ENCODE measurements around the gene PDPK1. TPM values are rescaled to one million over a fixed set of nuclear protein-coding genes. Genes with fewer than 3 reads are reported as not detected.
"Not testable (repeated sequence)": the region's sequence is repeated elsewhere in the genome, so short reads cannot be mapped to it uniquely, and the experiment has no call there.

The PDPK1 gene
- total RNA-seq, 2 experiments from 2014 or later = 14.4 to 40.6 TPM

DNA sequence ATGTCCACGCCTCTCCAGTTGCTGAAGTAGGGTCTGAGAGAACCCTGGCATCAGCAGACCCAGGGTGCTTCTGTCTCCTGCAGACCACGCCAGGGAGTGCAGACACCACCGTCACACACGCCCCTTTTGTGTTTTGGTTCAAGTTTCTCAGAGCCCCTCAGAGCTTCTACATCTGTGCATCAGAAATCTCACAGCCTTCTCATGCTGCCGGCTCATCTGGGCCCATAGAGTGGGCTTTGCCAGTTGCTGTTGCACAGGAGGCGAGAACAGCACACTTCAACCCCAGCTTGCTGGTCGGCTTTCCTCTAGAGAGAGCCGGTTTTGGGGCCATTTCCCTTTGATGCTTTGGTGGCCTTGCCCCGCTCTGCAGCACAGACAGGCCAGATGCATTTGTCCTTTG is 60.9 kb downstream of the PDPK1 start:
- H2AFZ ChIP-seq (ENCODE audit: low read length) = no peak overlapping the region
- DNase-seq (ENCODE audit: low spot score) = no peak
- peaks cover 37% of the 10 kb centered on the region for H3K36me3 ChIP-seq (ENCODE audit: insufficient read depth, low read length)
- H3K9me3 ChIP-seq (ENCODE audit: low read length) = no peaks in the 10 kb centered on the region
- H3K9me2 ChIP-seq (ENCODE audit: insufficient read depth, low read length) = no peaks in the 10 kb centered on the region
- peaks cover 3% of the 10 kb centered on the region; the same call in 1 of the 2 replicates for H3K79me2 ChIP-seq (ENCODE audit: insufficient read depth, low read depth, low read length)
- H3K4me3 ChIP-seq (ENCODE audit: low read depth, low read length, poor library complexity, severe bottlenecking) = no peak overlapping the region
- H4K20me1 ChIP-seq (ENCODE audit: insufficient read depth, low read length) = no peaks in the 10 kb centered on the region
- ChIA-PET POLR2A (no interaction called here), CTCF (ENCODE audit: unreplicated experiment) (no interaction called here)
- TF ChIP-seq CTCF (conservative IDR thresholded peaks at IDR 0.05; ENCODE audit: low read length) = no peak
- no peak for TF ChIP-seq EZH2phosphoT487 (IDR thresholded peaks at IDR 0.05; ENCODE audit: borderline replicate concordance, low read depth, low read length)
- intact Hi-C loops (cut with micrococcal nuclease; ENCODE audit: unreplicated experiment) = no loop called here
- H3K4me1 ChIP-seq (ENCODE audit: insufficient read depth, low read length, poor library complexity, severe bottlenecking) = peaks cover 4% of the 10 kb centered on the region
- no TSS peak for BruUV-seq (replicated peaks)
- H3K27ac ChIP-seq (ENCODE audit: low read depth, low read length, poor library complexity, severe bottlenecking) = no peak overlapping the region
- no peak overlapping the region for H3K4me2 ChIP-seq (ENCODE audit: low read length)

DNA sequence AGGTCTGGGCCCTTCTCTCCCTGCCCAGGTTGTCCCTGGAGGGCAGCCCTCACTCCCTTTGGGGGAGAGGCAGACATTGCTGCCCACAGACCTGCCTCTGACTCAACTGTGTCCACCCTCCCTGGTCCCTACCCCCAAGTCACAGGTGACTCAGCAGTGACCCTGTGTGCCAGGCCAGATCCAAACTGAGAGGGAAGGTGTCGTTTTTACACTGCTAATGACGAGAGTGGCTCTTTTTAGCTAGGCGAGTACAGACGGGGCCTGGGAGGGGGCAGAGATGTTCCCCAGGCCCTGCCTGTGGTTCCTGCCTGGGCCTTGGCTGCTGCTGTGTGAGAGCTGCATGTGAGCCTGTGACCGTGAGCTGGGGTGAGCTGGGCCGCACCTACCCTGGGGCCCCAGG is 61.3 kb downstream of the PDPK1 start:
- H3K9me3 ChIP-seq (ENCODE audit: low read length); H3K4me2 ChIP-seq (ENCODE audit: low read length); DNase-seq (ENCODE audit: low spot score); POLR2A ChIA-PET; H3K4me3 ChIP-seq (ENCODE audit: low read depth, low read length, poor library complexity, severe bottlenecking); H3K9me2 ChIP-seq (ENCODE audit: insufficient read depth, low read length); H3K27ac ChIP-seq (ENCODE audit: low read depth, low read length, poor library complexity, severe bottlenecking); H4K20me1 ChIP-seq (ENCODE audit: insufficient read depth, low read length); intact Hi-C loops (cut with micrococcal nuclease; ENCODE audit: unreplicated experiment); BruUV-seq (replicated peaks); H3K79me2 ChIP-seq (ENCODE audit: insufficient read depth, low read depth, low read length); H3K4me1 ChIP-seq (ENCODE audit: insufficient read depth, low read length, poor library complexity, severe bottlenecking); H2AFZ ChIP-seq (ENCODE audit: low read length); CTCF ChIA-PET (ENCODE audit: unreplicated experiment): not testable (repeated sequence)
- H3K36me3 ChIP-seq (ENCODE audit: insufficient read depth, low read length) = peaks cover 37% of the 10 kb centered on the region

GRCh38 chr16:2599785-2600184 is 62.0 kb downstream of the PDPK1 start:
- H3K27ac ChIP-seq (ENCODE audit: low read depth, low read length, poor library complexity, severe bottlenecking); H3K9me2 ChIP-seq (ENCODE audit: insufficient read depth, low read length); CTCF ChIA-PET (ENCODE audit: unreplicated experiment); H3K4me3 ChIP-seq (ENCODE audit: low read depth, low read length, poor library complexity, severe bottlenecking); H3K79me2 ChIP-seq (ENCODE audit: insufficient read depth, low read depth, low read length); intact Hi-C loops (cut with micrococcal nuclease; ENCODE audit: unreplicated experiment); H3K9me3 ChIP-seq (ENCODE audit: low read length); DNase-seq (ENCODE audit: low spot score); H3K4me2 ChIP-seq (ENCODE audit: low read length); H4K20me1 ChIP-seq (ENCODE audit: insufficient read depth, low read length); H3K4me1 ChIP-seq (ENCODE audit: insufficient read depth, low read length, poor library complexity, severe bottlenecking); POLR2A ChIA-PET; H2AFZ ChIP-seq (ENCODE audit: low read length); BruUV-seq (replicated peaks): not testable (repeated sequence)
- H3K36me3 ChIP-seq (ENCODE audit: insufficient read depth, low read length) = peaks cover 37% of the 10 kb centered on the region

DNA sequence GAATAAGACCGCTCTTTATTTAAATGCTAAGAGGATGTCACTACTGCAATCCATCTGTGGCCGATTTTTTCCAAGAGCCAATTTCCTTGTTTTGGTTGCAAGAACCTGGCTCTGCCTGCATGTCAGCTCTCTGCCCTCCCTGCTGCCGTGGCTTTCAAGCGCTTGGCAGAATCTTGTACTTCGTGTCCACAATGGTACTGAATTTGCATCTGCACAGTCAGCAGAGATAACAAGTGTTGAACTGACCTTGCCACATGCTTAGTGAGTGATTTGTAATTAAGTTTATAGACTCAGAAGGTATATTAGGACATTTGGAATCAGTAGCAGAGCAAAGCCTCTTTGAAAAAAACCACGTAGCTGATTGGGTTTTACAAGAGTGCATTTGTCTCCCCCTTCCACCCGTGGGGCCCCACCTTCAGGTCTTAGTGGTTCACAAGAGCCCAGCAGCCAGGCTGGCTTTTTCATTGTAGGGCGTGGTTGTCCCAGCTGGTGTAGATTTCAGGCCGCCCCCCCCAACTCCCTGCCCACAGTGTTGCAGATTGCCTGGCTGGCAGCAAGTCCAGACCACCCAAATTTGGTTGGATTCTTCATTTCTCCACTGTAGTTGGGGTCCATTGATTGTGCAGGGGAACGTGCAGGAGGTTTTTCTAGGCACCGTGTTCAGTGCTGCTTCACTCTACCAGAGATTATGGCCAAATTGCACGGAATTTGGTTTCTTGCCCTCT is 63.6 kb downstream of the PDPK1 start:
- H3K27ac ChIP-seq (ENCODE audit: low read depth, low read length, poor library complexity, severe bottlenecking); CTCF ChIA-PET (ENCODE audit: unreplicated experiment); H4K20me1 ChIP-seq (ENCODE audit: insufficient read depth, low read length); H2AFZ ChIP-seq (ENCODE audit: low read length); POLR2A ChIA-PET; H3K79me2 ChIP-seq (ENCODE audit: insufficient read depth, low read depth, low read length); H3K9me3 ChIP-seq (ENCODE audit: low read length); DNase-seq (ENCODE audit: low spot score); intact Hi-C loops (cut with micrococcal nuclease; ENCODE audit: unreplicated experiment); H3K4me3 ChIP-seq (ENCODE audit: low read depth, low read length, poor library complexity, severe bottlenecking); H3K4me1 ChIP-seq (ENCODE audit: insufficient read depth, low read length, poor library complexity, severe bottlenecking); H3K9me2 ChIP-seq (ENCODE audit: insufficient read depth, low read length); H3K4me2 ChIP-seq (ENCODE audit: low read length); BruUV-seq (replicated peaks): not testable (repeated sequence)
- H3K36me3 ChIP-seq (ENCODE audit: insufficient read depth, low read length) = peaks cover 29% of the 10 kb centered on the region

DNA sequence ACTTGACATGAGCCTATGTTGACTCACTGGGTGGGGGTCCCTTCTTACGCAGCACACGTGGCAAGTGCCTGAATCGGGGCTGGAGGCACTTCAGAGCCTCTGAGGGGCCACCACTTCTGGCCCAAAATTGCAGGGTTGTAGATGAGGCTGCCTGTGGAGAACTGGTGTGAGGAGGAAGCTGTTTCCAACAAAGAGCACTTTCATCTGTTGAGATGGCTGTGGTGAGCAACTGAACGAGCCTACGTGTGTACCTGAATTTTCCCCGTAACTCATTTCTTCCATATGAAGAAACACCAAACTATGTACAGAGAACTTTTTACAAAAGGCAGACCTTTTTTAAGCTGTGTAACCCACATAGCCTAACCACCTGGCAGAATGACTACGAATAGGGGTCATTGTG is 64.4 kb downstream of the PDPK1 start:
- H3K79me2 ChIP-seq (ENCODE audit: insufficient read depth, low read depth, low read length); intact Hi-C loops (cut with micrococcal nuclease; ENCODE audit: unreplicated experiment); DNase-seq (ENCODE audit: low spot score); POLR2A ChIA-PET; CTCF ChIA-PET (ENCODE audit: unreplicated experiment); H3K4me3 ChIP-seq (ENCODE audit: low read depth, low read length, poor library complexity, severe bottlenecking); BruUV-seq (replicated peaks); H3K9me3 ChIP-seq (ENCODE audit: low read length); H3K27ac ChIP-seq (ENCODE audit: low read depth, low read length, poor library complexity, severe bottlenecking); H3K4me2 ChIP-seq (ENCODE audit: low read length); H4K20me1 ChIP-seq (ENCODE audit: insufficient read depth, low read length); H3K9me2 ChIP-seq (ENCODE audit: insufficient read depth, low read length); H3K4me1 ChIP-seq (ENCODE audit: insufficient read depth, low read length, poor library complexity, severe bottlenecking); H2AFZ ChIP-seq (ENCODE audit: low read length): not testable (repeated sequence)
- peaks cover 22% of the 10 kb centered on the region for H3K36me3 ChIP-seq (ENCODE audit: insufficient read depth, low read length)

Measured in OCI-LY7 (cell line).